Vagina (tissue), 2 donors: Measurements from ENCODE around the gene RRP12. TPM values are rescaled to one million over a fixed set of nuclear protein-coding genes. Genes with fewer than 3 reads are reported as not detected.

ENCODE experiments used
- DNase-seq, 2 donors: peaks; one replicate each; pipeline ENCODE4 v3.0.0-alpha.2; 2017; ENCODE audit errors: extremely low spot score in 2 of 2
- H3K27ac ChIP-seq: fragments of 200-600 bp; sonication (generic); one replicate; pipeline ENCODE4 v1.5.1; 2019
- H3K27me3 ChIP-seq: fragments of 200-600 bp; sonication (generic); one replicate; pipeline ENCODE4 v1.5.1; 2019
- H3K36me3 ChIP-seq, 2 donors: fragments of 200-600 bp; sonication (generic); one replicate each; pipeline ENCODE4 v1.5.1; 2017 to 2019
- H3K4me1 ChIP-seq: fragments of 200-600 bp; sonication (generic); one replicate; pipeline ENCODE4 v1.5.1; 2019
- H3K4me3 ChIP-seq, 2 donors: fragments of 200-600 bp; sonication (generic); 1 replicate in 1 of 2; 2 replicates in 1 of 2; pipeline ENCODE4 v1.5.1; 2016 to 2019
- H3K9me3 ChIP-seq: fragments of 200-600 bp; sonication (generic); one replicate; pipeline ENCODE4 v1.5.1; 2019
- CTCF ChIP-seq, 3 experiments: fragments of 450-650 bp in 2 of 3; fragments of 200-600 bp in 1 of 3; sonication (generic) in 1 of 3; IDR thresholded peaks; one replicate each; pipeline ENCODE4 v1.5.1; 2017 to 2019; ENCODE audit warnings: antibody characterized with exemption in 3 of 3, mild to moderate bottlenecking in 2 of 3, moderate library complexity in 2 of 3
- POLR2A ChIP-seq, 2 donors: fragments of 450-650 bp; IDR thresholded peaks; one replicate each; pipeline ENCODE4 v1.6.1; 2017; ENCODE audit warnings: antibody characterized with exemption in 2 of 2, mild to moderate bottlenecking in 2 of 2, moderate library complexity in 2 of 2
- POLR2AphosphoS5 ChIP-seq, 2 donors: sonication (generic); formaldehyde crosslinking; IDR thresholded peaks; one replicate each; pipeline ENCODE4 v1.9.0; 2017; ENCODE audit warnings: antibody characterized with exemption in 2 of 2, mild to moderate bottlenecking in 2 of 2, low read depth in 1 of 2; ENCODE audit not compliant: insufficient read depth in 1 of 2
- intact Hi-C: fragments of 100-400 bp; cut with DNase I; formaldehyde crosslinking; loops from one replicate; pipeline ENCODE4 v1.15.1; 2023
- total RNA-seq: library from RNA; depleted of rRNA; stranded (reverse); fragments of >200 nt; gene quantifications from one replicate; pipeline ENCODE4 v1.2.3, GENCODE V29; 2016

RRP12 gene
- total RNA-seq, 1 donor from 2014 or later = 32.7 TPM

- peaks cover 14% of the 10 kb centered on the region for H3K4me1 ChIP-seq
- intact Hi-C loops = no loop called here
- H3K4me3 ChIP-seq = peak overlapping the region; percentile 78 to 88
- no peak for TF ChIP-seq CTCF (IDR thresholded peaks at IDR 0.05)
- peak in 1 of 2 donors; percentile 27 for TF ChIP-seq POLR2AphosphoS5 (IDR thresholded peaks at IDR 0.05; ENCODE audit: insufficient read depth in 1 of 2, low read depth in 1 of 2)
- H3K36me3 ChIP-seq = peaks cover 0 to 17% of the 10 kb centered on the region in 2 donors
- no peak for DNase-seq
- no peaks in the 10 kb centered on the region for H3K27me3 ChIP-seq
- no peaks in the 10 kb centered on the region for H3K9me3 ChIP-seq
- peak overlapping the region; percentile 8 for H3K27ac ChIP-seq
Observed at GRCh38 chr10:97399843-97400545, 1.1 kb downstream of the RRP12 start.

- H3K27ac ChIP-seq = no peak overlapping the region
Observed at GRCh38 chr10:97396056-97396455, 5.1 kb downstream of the RRP12 start.

GRCh38 chr10:97393034-97393573, 8.0 kb downstream of the RRP12 start:
- Histone ChIP-seq H3K27ac (no peak overlapping the region), H3K36me3 (peaks cover 0 to 60% of the 10 kb centered on the region in 2 donors), H3K4me1 (no peaks in the 10 kb centered on the region), H3K9me3 (no peaks in the 10 kb centered on the region), H3K27me3 (no peaks in the 10 kb centered on the region), H3K4me3 (no peak overlapping the region)
- no peak for DNase-seq
- intact Hi-C loops = no loop called here
- no peak for TF ChIP-seq POLR2A (IDR thresholded peaks at IDR 0.05)
- no peak for TF ChIP-seq POLR2AphosphoS5 (IDR thresholded peaks at IDR 0.05; ENCODE audit: insufficient read depth in 1 of 2, low read depth in 1 of 2)
- no peak for TF ChIP-seq CTCF (IDR thresholded peaks at IDR 0.05)

More at GRCh38 chr10:97396056-97396455, 5.1 kb downstream of the RRP12 start:
- H3K36me3 ChIP-seq = peaks cover 0 to 39% of the 10 kb centered on the region in 2 donors
- intact Hi-C loops = no loop called here
- no peak for TF ChIP-seq CTCF (IDR thresholded peaks at IDR 0.05)
- no peak for TF ChIP-seq POLR2A (IDR thresholded peaks at IDR 0.05)
- no peak for TF ChIP-seq POLR2AphosphoS5 (IDR thresholded peaks at IDR 0.05; ENCODE audit: insufficient read depth in 1 of 2, low read depth in 1 of 2)
- H3K27me3 ChIP-seq = no peaks in the 10 kb centered on the region
- DNase-seq = no peak
- no peaks in the 10 kb centered on the region for H3K9me3 ChIP-seq
- H3K4me1 ChIP-seq = peaks cover 14% of the 10 kb centered on the region
- no peak overlapping the region for H3K4me3 ChIP-seq

- Histone ChIP-seq H3K4me3 (no peak overlapping the region), H3K27ac (no peak overlapping the region), H3K9me3 (no peaks in the 10 kb centered on the region), H3K4me1 (no peaks in the 10 kb centered on the region), H3K27me3 (no peaks in the 10 kb centered on the region), H3K36me3 (peaks cover 0 to 51% of the 10 kb centered on the region in 2 donors)
- no peak for TF ChIP-seq POLR2A (IDR thresholded peaks at IDR 0.05)
- TF ChIP-seq POLR2AphosphoS5 (IDR thresholded peaks at IDR 0.05; ENCODE audit: insufficient read depth in 1 of 2, low read depth in 1 of 2) = no peak
- TF ChIP-seq CTCF (IDR thresholded peaks at IDR 0.05) = no peak
- intact Hi-C loops = no loop called here
- DNase-seq = no peak
Observed at GRCh38 chr10:97390091-97390490, 11.0 kb downstream of the RRP12 start.

- TF ChIP-seq POLR2A (IDR thresholded peaks at IDR 0.05) (no peak), POLR2AphosphoS5 (IDR thresholded peaks at IDR 0.05; ENCODE audit: insufficient read depth in 1 of 2, low read depth in 1 of 2) (no peak), CTCF (IDR thresholded peaks at IDR 0.05) (no peak)
- H3K27ac ChIP-seq = no peak overlapping the region
- no peak overlapping the region for H3K4me3 ChIP-seq
- no peak for DNase-seq
- no peaks in the 10 kb centered on the region for H3K27me3 ChIP-seq
- H3K4me1 ChIP-seq = no peaks in the 10 kb centered on the region
- H3K36me3 ChIP-seq = peaks cover 0 to 35% of the 10 kb centered on the region in 2 donors
- intact Hi-C loops = no loop called here
- no peaks in the 10 kb centered on the region for H3K9me3 ChIP-seq
Observed at GRCh38 chr10:97388152-97388551, 13.0 kb downstream of the RRP12 start.
